22Rv1 (cell line): ENCODE measurements around the gene MAP4K4.
A peak's percentile ranks its signal among the peaks of the same experiment; 100 is the strongest.

Experiments
- H3K27ac ChIP-seq: fragments of 450-650 bp; 2 replicates; pipeline ENCODE4 v1.5.1; 2017
- ZFX ChIP-seq: fragments of 450-650 bp; IDR thresholded peaks from 2 replicates; pipeline ENCODE4 v1.6.1; 2017; ENCODE audit warnings: antibody characterized with exemption, borderline replicate concordance
- TF ChIP-seq, protein P1 (sequence below): fragments of 450-650 bp; IDR thresholded peaks from 2 replicates; pipeline ENCODE4 v1.5.1; 2017; ENCODE audit warnings: mild to moderate bottlenecking

The MAP4K4 gene

DNA sequence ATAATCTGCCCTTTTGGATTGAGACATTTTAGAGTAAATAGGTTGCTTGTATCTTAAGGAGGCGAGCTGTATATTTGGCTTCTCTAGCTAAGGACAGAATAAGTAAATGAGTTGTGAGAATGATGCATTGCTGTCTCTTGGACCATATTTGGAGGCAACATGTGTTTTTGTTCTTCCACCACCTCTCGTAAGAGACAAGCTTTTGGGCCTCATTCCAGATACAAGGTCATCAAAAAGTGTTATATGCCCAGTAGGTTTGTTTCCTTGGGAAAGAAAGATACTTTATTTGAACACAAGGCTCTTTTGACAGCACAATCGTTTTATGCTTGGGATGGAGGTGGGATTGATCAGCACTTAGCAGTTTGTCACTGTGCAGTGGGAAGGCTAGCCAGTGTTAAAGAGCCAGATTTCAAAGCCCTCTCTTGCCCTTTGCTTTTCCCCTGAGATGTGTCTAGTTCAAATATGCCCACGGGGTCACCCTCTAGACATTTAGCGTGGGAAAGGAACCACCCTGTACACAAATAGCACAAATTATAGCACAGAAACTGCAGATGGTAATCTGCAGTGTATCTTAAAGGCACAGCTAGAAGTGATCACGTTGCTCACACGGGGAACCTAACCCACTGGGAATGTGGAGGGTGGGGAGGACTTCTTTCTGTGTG lies 131.3 kb downstream of the MAP4K4 start:
- H3K27ac ChIP-seq = no peak overlapping the region

DNA sequence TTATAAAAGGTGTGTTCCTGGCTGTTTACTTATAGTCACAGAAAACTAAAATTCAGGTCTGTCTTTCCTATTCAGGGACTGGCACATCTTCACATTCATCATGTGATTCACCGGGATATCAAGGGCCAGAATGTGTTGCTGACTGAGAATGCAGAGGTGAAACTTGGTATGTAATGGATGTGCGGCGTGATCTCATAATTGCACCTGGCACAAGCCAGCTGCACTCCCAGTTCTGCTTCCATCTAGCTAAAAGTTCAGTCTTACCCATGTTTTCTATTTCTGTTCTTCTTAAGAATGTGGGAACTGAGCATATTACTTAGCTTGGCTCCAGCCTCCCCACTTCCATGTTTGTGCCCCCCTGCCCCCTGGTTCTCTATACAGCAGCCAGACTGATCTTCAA lies 131.9 kb downstream of the MAP4K4 start:
- no peak for TF ChIP-seq ZFX
- TF ChIP-seq, protein P1, sequence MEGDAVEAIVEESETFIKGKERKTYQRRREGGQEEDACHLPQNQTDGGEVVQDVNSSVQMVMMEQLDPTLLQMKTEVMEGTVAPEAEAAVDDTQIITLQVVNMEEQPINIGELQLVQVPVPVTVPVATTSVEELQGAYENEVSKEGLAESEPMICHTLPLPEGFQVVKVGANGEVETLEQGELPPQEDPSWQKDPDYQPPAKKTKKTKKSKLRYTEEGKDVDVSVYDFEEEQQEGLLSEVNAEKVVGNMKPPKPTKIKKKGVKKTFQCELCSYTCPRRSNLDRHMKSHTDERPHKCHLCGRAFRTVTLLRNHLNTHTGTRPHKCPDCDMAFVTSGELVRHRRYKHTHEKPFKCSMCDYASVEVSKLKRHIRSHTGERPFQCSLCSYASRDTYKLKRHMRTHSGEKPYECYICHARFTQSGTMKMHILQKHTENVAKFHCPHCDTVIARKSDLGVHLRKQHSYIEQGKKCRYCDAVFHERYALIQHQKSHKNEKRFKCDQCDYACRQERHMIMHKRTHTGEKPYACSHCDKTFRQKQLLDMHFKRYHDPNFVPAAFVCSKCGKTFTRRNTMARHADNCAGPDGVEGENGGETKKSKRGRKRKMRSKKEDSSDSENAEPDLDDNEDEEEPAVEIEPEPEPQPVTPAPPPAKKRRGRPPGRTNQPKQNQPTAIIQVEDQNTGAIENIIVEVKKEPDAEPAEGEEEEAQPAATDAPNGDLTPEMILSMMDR = no peak
- no peak overlapping the region for H3K27ac ChIP-seq

More for the DNA sequence above, 131.3 kb downstream of the MAP4K4 start:
- TF ChIP-seq, protein P1 = no peak
- no peak for TF ChIP-seq ZFX

- H3K27ac ChIP-seq = no peak overlapping the region
- TF ChIP-seq ZFX = no peak
- TF ChIP-seq, protein P1 = no peak
Observed at GRCh38 chr2:101830146-101830545, 132.6 kb downstream of the MAP4K4 start.

- TF ChIP-seq ZFX = no peak
- TF ChIP-seq, protein P1 = no peak
- H3K27ac ChIP-seq = no peak overlapping the region
Observed at GRCh38 chr2:101830555-101830954, 133.0 kb downstream of the MAP4K4 start.

DNA sequence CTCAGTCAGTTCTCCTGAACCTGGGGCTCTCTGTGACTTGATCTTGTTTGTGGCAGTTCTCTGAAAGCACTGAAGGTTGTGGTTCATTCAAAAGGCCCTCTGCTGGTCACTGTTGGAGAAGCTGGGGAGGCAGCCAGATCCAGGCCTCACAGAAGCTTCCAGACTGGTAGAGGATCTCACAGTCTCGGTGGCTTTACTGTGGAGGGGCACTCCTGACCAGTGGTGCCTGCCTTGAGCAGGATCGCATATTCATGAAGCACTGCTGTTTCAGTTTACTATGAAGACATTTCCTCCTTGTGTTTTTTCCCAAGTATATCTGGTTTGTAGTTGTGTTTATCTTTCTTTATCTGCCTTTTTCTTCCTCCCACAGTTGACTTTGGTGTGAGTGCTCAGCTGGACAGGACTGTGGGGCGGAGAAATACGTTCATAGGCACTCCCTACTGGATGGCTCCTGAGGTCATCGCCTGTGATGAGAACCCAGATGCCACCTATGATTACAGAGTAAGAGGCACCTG lies 133.9 kb downstream of the MAP4K4 start:
- peak overlapping the region; percentile 50 for H3K27ac ChIP-seq
- TF ChIP-seq, protein P1 = peak; percentile 78
- TF ChIP-seq ZFX = no peak

- no peak for TF ChIP-seq ZFX
- TF ChIP-seq, protein P1 = no peak; the same call in 1 of the 2 replicates
- H3K27ac ChIP-seq = peak overlapping the region; percentile 50
Observed at GRCh38 chr2:101832114-101832513, 134.6 kb downstream of the MAP4K4 start.

GRCh38 chr2:101833890-101834523 lies 136.5 kb downstream of the MAP4K4 start:
- no peak for TF ChIP-seq ZFX
- TF ChIP-seq, protein P1 = no peak
- no peak overlapping the region for H3K27ac ChIP-seq
